PC-3 (cell line): ENCODE data around the gene IGF2BP2.

ENCODE experiments used
- CTCF ChIP-seq: fragments of 300-600 bp; sonication (generic); conservative IDR thresholded peaks from 2 replicates; pipeline ENCODE4 v1.5.1; 2017; ENCODE audit warnings: antibody characterized with exemption, low read depth, mild to moderate bottlenecking, low read length
- EZH2 ChIP-seq: fragments of 300-600 bp; sonication (generic); IDR thresholded peaks from one replicate; pipeline ENCODE4 v1.6.1; 2017; ENCODE audit warnings: antibody characterized with exemption, mild to moderate bottlenecking, low read length; ENCODE audit not compliant: unreplicated experiment

- TF ChIP-seq CTCF: no peak
- TF ChIP-seq EZH2: no peak
Measured at GRCh38 chr3:185713015-185713414, 111.8 kb downstream of the IGF2BP2 start.
